ENCODE measurements around the gene SERPINB8.

- TF ChIP-seq POLR2AphosphoS5 (IDR thresholded peaks at IDR 0.05) (no peak), CTCF (IDR thresholded peaks at IDR 0.05) (no peak), POLR2A (IDR thresholded peaks at IDR 0.05) (no peak)
Measured at GRCh38 chr18:64031411-64031810, 61.5 kb downstream of the SERPINB8 start.
